Thyroid gland (tissue), 4 donors: Measurements from ENCODE around the gene LRP11.

Source experiments
- POLR2A ChIP-seq, 2 donors: fragments of 450-650 bp; IDR thresholded peaks; one replicate each; pipeline ENCODE4 v1.6.1; 2017; ENCODE audit warnings: antibody characterized with exemption in 2 of 2, mild to moderate bottlenecking in 2 of 2, moderate library complexity in 1 of 2
- TF ChIP-seq, protein P1 (sequence below), 6 experiments: fragments of 200-600 bp in 3 of 6; fragments of 450-650 bp in 3 of 6; sonication (generic) in 3 of 6; IDR thresholded peaks; one replicate each; pipeline ENCODE4 v1.5.1; 2016 to 2019; ENCODE audit warnings: antibody characterized with exemption in 6 of 6, mild to moderate bottlenecking in 2 of 6, inconsistent platforms in 1 of 6, moderate library complexity in 1 of 6

DNA sequence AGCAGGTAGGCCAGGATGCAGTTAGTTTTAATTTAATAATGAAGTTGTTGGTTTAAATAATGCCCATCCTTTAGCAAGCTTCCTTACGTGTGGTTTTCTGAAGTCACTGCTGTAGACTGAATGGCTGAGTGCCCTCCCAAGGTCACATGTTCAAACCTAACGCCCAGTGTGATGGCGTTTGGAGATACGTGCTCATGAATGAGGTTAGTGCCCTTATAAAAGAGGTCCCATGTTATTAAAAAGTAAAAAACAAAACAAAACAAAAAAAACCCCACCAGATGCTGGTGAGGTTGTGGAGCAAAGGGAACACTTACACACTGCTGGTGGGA lies 16.3 kb downstream of the LRP11 start:
- TF ChIP-seq, protein P1, sequence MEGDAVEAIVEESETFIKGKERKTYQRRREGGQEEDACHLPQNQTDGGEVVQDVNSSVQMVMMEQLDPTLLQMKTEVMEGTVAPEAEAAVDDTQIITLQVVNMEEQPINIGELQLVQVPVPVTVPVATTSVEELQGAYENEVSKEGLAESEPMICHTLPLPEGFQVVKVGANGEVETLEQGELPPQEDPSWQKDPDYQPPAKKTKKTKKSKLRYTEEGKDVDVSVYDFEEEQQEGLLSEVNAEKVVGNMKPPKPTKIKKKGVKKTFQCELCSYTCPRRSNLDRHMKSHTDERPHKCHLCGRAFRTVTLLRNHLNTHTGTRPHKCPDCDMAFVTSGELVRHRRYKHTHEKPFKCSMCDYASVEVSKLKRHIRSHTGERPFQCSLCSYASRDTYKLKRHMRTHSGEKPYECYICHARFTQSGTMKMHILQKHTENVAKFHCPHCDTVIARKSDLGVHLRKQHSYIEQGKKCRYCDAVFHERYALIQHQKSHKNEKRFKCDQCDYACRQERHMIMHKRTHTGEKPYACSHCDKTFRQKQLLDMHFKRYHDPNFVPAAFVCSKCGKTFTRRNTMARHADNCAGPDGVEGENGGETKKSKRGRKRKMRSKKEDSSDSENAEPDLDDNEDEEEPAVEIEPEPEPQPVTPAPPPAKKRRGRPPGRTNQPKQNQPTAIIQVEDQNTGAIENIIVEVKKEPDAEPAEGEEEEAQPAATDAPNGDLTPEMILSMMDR (IDR thresholded peaks at IDR 0.05), result no peak
- no peak for TF ChIP-seq POLR2A (IDR thresholded peaks at IDR 0.05)
